PFSK-1 (cell line): Measurements from ENCODE around the gene ARHGEF3.

Source experiments
- FOXP2 ChIP-seq: optimal IDR thresholded peaks from 2 replicates; pipeline ENCODE3; 2011; ENCODE audit warnings: borderline replicate concordance, control low read depth, inconsistent platforms; ENCODE audit not compliant: insufficient read depth; ENCODE audit errors: extremely low read length, extremely low read depth
- POLR2AphosphoS5 ChIP-seq: IDR thresholded peaks from 2 replicates; pipeline ENCODE4 v1.6.1; 2012; ENCODE audit warnings: low read depth, mild to moderate bottlenecking, control low read depth, low read length, moderate library complexity
- SIN3A ChIP-seq: IDR thresholded peaks from 2 replicates; pipeline ENCODE4 v1.6.1; 2012; ENCODE audit warnings: mild to moderate bottlenecking, low read length, moderate library complexity, borderline replicate concordance; ENCODE audit not compliant: insufficient read depth
- TAF1 ChIP-seq: IDR thresholded peaks from 2 replicates; pipeline ENCODE4 v1.6.1; 2012; ENCODE audit warnings: low read length, control low read depth, borderline replicate concordance; ENCODE audit not compliant: insufficient read depth
- TF ChIP-seq, protein P1 (sequence below), 2 experiments: IDR thresholded peaks; 2 replicates each; pipeline versions ENCODE4 v1.6.1 to v1.8.0; 2011 to 2012; ENCODE audit warnings: low read depth in 2 of 2, low read length in 2 of 2, control low read depth in 1 of 2, inconsistent platforms in 1 of 2, mild to moderate bottlenecking in 1 of 2, moderate library complexity in 1 of 2; ENCODE audit not compliant: insufficient read depth in 1 of 2

Gene ARHGEF3

DNA sequence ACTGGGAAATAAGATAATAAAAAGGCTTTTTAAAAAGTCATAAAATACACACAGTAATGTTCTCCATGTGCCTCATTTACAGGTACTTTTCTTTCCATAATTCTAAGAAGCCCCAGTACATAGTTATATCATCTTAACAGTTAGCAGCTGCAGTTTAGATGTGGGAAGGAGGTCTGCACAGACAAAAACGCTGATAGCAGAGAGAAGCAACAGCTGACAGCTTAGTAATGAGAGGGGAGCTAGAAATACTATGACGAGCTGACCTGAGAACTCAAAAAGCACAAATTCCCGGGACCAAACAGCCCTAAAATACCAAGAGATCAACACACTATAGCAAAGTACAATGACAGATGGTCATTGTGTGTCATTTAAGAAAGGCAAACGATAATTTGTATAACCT lies 36.7 kb upstream of the ARHGEF3 start:
- TF ChIP-seq, protein P1, sequence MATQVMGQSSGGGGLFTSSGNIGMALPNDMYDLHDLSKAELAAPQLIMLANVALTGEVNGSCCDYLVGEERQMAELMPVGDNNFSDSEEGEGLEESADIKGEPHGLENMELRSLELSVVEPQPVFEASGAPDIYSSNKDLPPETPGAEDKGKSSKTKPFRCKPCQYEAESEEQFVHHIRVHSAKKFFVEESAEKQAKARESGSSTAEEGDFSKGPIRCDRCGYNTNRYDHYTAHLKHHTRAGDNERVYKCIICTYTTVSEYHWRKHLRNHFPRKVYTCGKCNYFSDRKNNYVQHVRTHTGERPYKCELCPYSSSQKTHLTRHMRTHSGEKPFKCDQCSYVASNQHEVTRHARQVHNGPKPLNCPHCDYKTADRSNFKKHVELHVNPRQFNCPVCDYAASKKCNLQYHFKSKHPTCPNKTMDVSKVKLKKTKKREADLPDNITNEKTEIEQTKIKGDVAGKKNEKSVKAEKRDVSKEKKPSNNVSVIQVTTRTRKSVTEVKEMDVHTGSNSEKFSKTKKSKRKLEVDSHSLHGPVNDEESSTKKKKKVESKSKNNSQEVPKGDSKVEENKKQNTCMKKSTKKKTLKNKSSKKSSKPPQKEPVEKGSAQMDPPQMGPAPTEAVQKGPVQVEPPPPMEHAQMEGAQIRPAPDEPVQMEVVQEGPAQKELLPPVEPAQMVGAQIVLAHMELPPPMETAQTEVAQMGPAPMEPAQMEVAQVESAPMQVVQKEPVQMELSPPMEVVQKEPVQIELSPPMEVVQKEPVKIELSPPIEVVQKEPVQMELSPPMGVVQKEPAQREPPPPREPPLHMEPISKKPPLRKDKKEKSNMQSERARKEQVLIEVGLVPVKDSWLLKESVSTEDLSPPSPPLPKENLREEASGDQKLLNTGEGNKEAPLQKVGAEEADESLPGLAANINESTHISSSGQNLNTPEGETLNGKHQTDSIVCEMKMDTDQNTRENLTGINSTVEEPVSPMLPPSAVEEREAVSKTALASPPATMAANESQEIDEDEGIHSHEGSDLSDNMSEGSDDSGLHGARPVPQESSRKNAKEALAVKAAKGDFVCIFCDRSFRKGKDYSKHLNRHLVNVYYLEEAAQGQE (IDR thresholded peaks at IDR 0.05; ENCODE audit: insufficient read depth in 1 of 2, low read depth in 2 of 2, low read length in 2 of 2), result no peak
- TF ChIP-seq POLR2AphosphoS5 (no peak), FOXP2 (no peak), TAF1 (no peak), SIN3A (no peak)

GRCh38 chr3:56837196-56837955 lies 35.6 kb upstream of the ARHGEF3 start:
- TF ChIP-seq SIN3A (no peak), FOXP2 (no peak), POLR2AphosphoS5 (no peak), TAF1 (no peak)
- TF ChIP-seq, protein P1 (IDR thresholded peaks at IDR 0.05; ENCODE audit: insufficient read depth in 1 of 2, low read depth in 2 of 2, low read length in 2 of 2), result no peak

GRCh38 chr3:56836276-56837163 lies 34.8 kb upstream of the ARHGEF3 start:
- TF ChIP-seq POLR2AphosphoS5 (no peak), SIN3A (no peak), FOXP2 (no peak), TAF1 (no peak)
- TF ChIP-seq, protein P1 (IDR thresholded peaks at IDR 0.05; ENCODE audit: insufficient read depth in 1 of 2, low read depth in 2 of 2, low read length in 2 of 2), result no peak

- TF ChIP-seq POLR2AphosphoS5, result no peak
- no peak for TF ChIP-seq TAF1
- TF ChIP-seq, protein P1 (IDR thresholded peaks at IDR 0.05; ENCODE audit: insufficient read depth in 1 of 2, low read depth in 2 of 2, low read length in 2 of 2), result no peak
- TF ChIP-seq FOXP2, result no peak
- TF ChIP-seq SIN3A, result no peak
Observed at GRCh38 chr3:56835650-56836227, 34.0 kb upstream of the ARHGEF3 start.
